GM18909 (cell line): ENCODE measurements around the gene EXOC3L1.

Experiments used
- ATAC-seq: cut with Tn5 transposase; IDR thresholded peaks from one replicate; pipeline ENCODE4 v1.9.1; 2021; ENCODE audit warnings: mild to moderate bottlenecking; ENCODE audit not compliant: unreplicated experiment, poor library complexity

EXOC3L1 gene

DNA sequence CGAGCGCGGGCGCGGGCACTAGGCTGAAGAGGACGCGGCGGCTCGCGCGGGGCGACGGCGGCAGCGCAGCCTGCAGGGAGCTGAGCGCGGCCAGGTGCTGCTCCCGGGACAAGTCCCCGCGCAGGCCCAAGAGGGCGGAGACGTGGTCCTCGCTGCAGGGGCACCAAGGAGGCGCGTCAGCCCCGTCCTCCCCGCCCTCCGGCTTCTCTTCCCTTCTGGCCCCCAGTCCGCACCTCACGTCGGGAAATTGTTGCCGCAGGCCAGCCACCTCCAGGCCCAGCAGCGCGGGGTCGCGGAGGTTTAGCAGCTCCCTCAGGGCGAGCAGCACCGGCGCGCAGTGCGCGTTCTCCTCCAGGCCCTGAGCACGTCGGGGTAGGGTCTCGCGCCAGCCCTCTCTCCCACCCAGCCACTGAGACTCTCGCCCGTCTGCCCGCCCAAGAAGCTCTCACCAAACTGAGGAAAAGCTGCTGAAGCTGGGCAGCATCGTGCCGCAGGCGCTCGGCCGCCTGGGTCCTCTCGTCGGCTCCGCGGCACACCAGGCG is 5.4 kb downstream of the EXOC3L1 start:
- no peak for ATAC-seq

GRCh38 chr16:67183627-67184452 is 6.1 kb downstream of the EXOC3L1 start, which contains the start of gene MATCAP1:
Gene MATCAP1 (minus strand): TSS chr16:67183963. CDS start chr16:67180610, 3,353 bp downstream.
- peak; percentile 94 for ATAC-seq

GRCh38 chr16:67183284-67183626 is 6.7 kb downstream of the EXOC3L1 start:
- ATAC-seq, result no peak

- ATAC-seq, result no peak
Measured at GRCh38 chr16:67182288-67182687, 7.6 kb downstream of the EXOC3L1 start.

- no peak for ATAC-seq
Measured at GRCh38 chr16:67181346-67181745, 8.6 kb downstream of the EXOC3L1 start.

- ATAC-seq, result no peak
Measured at GRCh38 chr16:67180166-67180565, 9.8 kb downstream of the EXOC3L1 start.

GRCh38 chr16:67179421-67180080 is 10.4 kb downstream of the EXOC3L1 start:
- ATAC-seq, result no peak

DNA sequence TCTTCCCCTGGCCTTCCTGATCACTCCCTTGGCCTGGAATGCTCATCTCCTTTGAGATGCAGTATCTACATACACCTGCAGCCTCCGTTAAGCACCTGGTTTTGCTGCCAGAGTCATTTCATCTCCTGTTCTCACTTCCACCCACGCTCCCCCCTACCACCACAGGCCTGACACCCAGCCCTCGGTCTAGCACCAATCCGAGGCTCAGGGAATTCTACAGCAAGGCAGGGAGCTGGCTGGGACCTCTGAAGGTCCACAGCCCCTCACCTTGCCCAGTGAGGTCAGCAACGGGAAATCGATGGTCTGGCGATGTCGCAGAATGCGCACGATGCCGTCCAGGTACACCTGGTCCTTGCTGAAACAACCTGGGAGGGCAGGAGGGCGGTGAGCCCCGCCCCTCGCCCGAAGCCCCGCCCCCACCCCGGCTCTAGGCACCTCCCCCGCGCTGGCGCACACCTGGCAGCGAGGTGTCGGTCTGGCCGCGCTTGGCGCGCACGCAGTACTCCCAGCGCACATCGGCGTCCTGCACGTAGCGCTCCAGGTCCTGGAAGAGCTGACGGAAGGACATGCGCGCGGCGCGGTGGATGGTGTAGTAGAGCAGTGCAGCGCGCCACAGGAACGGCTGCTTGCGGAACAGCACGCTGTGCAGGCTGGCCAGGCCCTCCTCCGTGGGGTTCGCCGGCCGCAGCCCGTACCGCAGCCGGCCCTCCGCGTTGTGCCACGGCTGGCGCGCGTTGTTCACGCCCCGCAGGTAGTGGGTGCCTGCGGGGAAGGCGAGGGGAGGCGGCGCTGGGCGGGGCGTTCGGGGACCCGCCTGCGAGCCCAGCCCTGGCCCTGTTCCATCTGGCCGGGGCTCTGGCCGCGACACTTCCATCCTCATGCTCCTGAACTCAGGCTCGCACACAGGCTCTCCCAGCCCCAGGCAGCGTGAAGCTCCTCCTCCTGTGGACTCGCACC is 11.9 kb downstream of the EXOC3L1 start:
- ATAC-seq, result no peak

DNA sequence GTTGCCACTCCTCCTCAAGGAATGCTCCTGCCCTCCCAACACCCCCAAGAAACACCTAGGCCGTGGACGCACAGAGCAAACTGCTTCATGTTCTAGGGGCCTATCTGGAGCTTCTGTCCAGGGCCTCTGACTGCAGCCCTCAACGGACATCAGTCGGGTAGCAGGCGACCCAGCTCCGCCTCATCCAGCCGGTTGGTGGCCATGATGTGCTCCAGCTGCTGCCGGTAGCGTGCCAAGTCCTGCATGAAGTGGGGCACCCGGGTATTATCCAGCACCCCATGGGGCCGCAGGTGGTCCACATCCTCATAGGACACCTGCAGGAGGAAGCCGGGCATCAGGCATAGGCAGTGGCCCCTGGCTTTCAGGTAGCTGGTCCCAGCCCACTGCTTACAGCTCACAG is 13.3 kb downstream of the EXOC3L1 start:
- no peak for ATAC-seq

DNA sequence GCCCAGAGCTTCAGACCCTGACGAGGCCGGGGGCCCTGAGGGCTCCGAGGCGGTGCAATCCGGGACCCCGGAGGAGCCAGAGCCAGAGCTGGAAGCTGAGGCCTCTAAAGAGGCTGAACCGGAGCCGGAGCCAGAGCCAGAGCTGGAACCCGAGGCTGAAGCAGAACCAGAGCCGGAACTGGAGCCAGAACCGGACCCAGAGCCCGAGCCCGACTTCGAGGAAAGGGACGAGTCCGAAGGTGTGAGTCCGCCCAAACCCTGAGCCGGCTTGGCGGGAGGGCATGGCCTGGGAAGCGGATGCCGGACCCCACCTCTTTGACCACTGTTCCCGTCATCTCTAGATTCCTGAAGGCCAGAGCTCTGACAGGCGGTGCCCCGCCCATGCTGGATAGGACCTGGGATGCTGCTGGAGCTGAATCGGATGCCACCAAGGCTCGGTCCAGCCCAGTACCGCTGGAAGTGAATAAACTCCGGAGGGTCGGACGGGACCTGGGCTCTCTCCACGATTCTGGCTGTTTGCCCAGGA is 15.2 kb downstream of the EXOC3L1 start:
- no peak for ATAC-seq

GRCh38 chr16:67173808-67174705 is 15.9 kb downstream of the EXOC3L1 start:
- peak; percentile 48 for ATAC-seq

DNA sequence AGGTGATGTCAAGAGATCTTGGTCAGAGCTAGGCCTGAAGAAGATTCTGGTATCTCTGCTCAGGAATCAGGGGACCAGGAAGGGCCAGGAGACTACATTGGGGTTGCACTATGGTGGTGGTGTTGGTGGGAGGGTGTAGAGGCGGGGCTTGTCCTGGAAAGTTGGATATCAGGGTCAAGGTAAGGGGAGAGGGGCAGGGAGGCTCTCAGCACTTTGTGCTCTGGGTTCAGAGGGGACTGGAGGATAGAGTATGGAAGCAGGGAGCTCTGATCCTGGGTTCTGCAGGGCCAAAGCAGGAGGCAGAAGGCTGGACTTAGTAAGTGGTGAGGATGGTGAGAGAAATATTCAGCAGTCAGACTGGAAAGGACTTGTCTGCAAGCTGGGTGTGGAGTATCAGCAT is 16.6 kb downstream of the EXOC3L1 start:
- ATAC-seq, result no peak

DNA sequence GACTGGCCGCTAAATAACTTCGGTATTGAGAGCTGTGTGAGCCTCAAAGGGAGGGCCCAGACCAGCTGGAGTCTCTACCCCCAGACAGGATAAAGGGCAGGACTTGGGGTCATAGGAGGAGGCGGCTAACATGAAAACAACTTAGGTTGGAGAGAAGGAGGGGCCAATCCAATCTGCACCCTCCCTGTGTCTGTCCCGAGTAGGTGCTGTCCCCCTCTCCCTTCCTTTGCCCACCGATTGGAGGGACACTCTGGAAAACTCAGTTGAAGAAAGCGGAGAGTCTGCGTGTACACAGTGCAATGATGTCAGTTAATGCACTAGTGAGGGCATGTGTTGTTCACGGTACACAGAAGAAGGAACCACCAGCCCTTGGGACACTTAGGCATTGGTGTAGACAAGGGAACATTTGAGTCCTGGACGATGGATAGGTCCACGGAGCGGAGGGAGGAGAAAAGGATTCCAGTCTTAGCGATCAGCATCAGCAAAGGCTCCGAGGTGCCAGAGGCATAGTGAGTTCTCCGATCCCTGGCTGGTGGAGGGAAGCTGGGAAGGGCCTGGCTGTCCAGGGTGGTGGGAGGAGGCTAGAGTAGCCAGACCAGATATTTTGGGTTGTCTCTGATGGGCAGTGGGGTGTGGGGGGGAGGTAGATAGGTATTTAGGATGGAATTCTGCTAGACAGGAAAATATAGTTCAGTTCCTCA is 18.8 kb downstream of the EXOC3L1 start:
- ATAC-seq, result no peak

DNA sequence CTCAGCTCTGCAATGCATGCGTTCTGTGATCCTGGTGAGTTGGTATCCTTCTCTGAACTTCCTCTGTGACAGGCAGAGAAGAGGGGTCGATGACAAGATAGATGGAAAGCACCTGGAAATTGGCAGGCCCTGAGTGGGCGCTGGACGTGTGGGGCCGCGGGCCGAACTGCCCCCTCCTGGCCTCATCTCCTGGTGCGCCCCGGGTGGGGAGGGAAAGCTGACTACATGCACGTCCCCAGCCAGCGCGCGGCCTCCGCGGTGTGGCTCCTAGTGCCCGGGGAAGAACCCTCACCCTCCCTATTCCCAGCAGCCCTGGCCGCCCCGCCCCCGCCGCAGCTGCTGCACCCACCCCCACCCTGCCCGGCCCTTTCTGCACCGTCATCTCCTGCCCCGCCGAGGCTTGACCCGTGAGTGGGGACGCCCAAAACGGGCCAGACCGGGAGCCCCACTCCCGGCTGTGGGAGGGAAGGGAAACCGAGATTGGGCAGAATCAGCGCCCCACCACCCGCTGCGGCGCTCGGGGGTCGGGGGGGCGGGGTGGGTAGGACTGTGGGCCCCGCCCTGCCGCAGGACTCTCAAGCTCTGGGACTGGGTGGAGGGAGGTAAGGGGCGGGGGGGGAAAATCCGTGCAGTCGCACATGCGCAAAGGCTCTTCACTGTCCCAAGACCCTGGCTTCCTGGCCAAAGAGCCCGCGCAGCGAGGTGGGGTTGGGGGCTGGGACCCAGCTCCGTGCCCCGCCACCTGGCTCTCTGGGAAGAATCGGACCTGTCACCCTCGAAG is 19.6 kb downstream of the EXOC3L1 start, which contains the start of gene NOL3:
NOL3 (plus strand) TSS at position 371 of the 781 bp plus-strand sequence.
- peak; percentile 42 for ATAC-seq

GRCh38 chr16:67169642-67170167 is 20.2 kb downstream of the EXOC3L1 start:
- no peak for ATAC-seq

DNA sequence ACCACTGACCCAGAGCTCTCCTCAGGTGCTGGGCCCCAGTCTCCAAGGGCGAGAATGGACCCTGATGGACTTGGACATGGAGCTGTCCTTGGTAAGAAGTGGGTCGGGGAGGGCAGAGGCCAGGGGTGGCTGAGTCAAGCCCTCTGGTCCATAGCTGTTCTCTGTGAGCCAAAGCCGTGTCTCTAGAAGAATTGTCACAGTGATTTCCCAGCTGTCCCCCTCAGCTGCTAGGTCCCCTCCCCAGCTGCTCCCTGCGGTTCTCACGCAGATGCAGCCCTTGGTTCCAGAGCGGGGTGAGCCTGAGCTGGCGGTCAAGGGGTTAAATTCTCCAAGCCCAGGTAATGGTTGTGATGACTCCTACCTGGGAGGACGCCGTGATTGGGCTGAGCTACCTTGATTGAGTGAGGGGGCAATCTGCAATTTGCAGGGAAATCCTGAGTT is 20.9 kb downstream of the EXOC3L1 start:
- no peak for ATAC-seq

GRCh38 chr16:67167588-67167987 is 22.3 kb downstream of the EXOC3L1 start:
- no peak for ATAC-seq
